Fibroblast of the conjunctiva (primary cell): ENCODE data around the gene VPREB3.

Source experiments
- DNase-seq: peaks from one replicate; pipeline ENCODE4 v3.0.0-alpha.2; 2010; ENCODE audit warnings: low read depth

VPREB3 gene

GRCh38 chr22:23764899-23765881, 11.0 kb upstream of the VPREB3 start:
- no peak for DNase-seq

GRCh38 chr22:23763954-23764353, 9.7 kb upstream of the VPREB3 start:
- no peak for DNase-seq

GRCh38 chr22:23763579-23763945, 9.3 kb upstream of the VPREB3 start:
- no peak for DNase-seq

GRCh38 chr22:23762842-23763578, 8.8 kb upstream of the VPREB3 start, which contains the start of gene C22orf15:
C22orf15 (plus strand) TSS chr22:23762990; CDS start chr22:23763307, 317 bp downstream.
- DNase-seq = no peak

- no peak for DNase-seq
These were observed 5.8 kb upstream of the VPREB3 start for GRCh38 chr22:23760056-23760455.

- DNase-seq = no peak
These were observed 5.3 kb upstream of the VPREB3 start for GRCh38 chr22:23759566-23759965.

GRCh38 chr22:23756891-23757290, 2.7 kb upstream of the VPREB3 start:
- no peak for DNase-seq

- DNase-seq = no peak
These were observed 1.5 kb upstream of the VPREB3 start for GRCh38 chr22:23755711-23756110.

GRCh38 chr22:23754980-23755636, 883 bp upstream of the VPREB3 start:
- no peak for DNase-seq

- no peak for DNase-seq
These were observed 840 bp downstream of the VPREB3 start for GRCh38 chr22:23753385-23753784.

GRCh38 chr22:23752750-23753149, 1.5 kb downstream of the VPREB3 start:
- DNase-seq = no peak

- no peak for DNase-seq
These were observed 2.0 kb downstream of the VPREB3 start for GRCh38 chr22:23752090-23752691.

- no peak for DNase-seq
These were observed 2.7 kb downstream of the VPREB3 start for GRCh38 chr22:23751441-23751996.

GRCh38 chr22:23750714-23751440, 3.3 kb downstream of the VPREB3 start, which contains the start of gene ZNF70:
ZNF70 (minus strand) TSS chr22:23751112; CDS start chr22:23745140, 5,972 bp downstream.
- DNase-seq = peak; percentile 42

GRCh38 chr22:23750367-23750713, 3.9 kb downstream of the VPREB3 start:
- no peak for DNase-seq

- no peak for DNase-seq
These were observed 4.4 kb downstream of the VPREB3 start for GRCh38 chr22:23749841-23750301.

- no peak for DNase-seq
These were observed 8.4 kb downstream of the VPREB3 start for GRCh38 chr22:23745791-23746190.

GRCh38 chr22:23744485-23744884, 9.7 kb downstream of the VPREB3 start:
- no peak for DNase-seq

- DNase-seq = no peak
These were observed 10.2 kb downstream of the VPREB3 start for GRCh38 chr22:23744001-23744400.

GRCh38 chr22:23743303-23743705, 10.9 kb downstream of the VPREB3 start:
- DNase-seq = no peak
